GM04503 (cell line): ENCODE results near the gene ZNF132.
"Not testable (repeated sequence)": the region's sequence is repeated elsewhere in the genome, so short reads cannot be mapped to it uniquely, and the experiment has no call there.

Experiments used
- DNase-seq: peaks from one replicate; pipeline ENCODE4 v3.0.0-alpha.2; 2012; ENCODE audit warnings: low read depth

ZNF132 gene

GRCh38 chr19:58466760-58467589, 27.0 kb upstream of the ZNF132 start, which contains the start of gene ZNF324:
TSS of gene ZNF324 (plus strand) at chr19:58467080. CDS start at chr19:58469186, 2,106 bp downstream.
- peak; percentile 55 for DNase-seq

GRCh38 chr19:58466089-58466759, 26.3 kb upstream of the ZNF132 start:
- no peak for DNase-seq

- no peak for DNase-seq
Measured at GRCh38 chr19:58460039-58460438, 20.1 kb upstream of the ZNF132 start.

GRCh38 chr19:58456111-58456510, 16.2 kb upstream of the ZNF132 start:
- DNase-seq = no peak

GRCh38 chr19:58455306-58455705, 15.4 kb upstream of the ZNF132 start:
- no peak for DNase-seq

- DNase-seq = no peak
Measured at GRCh38 chr19:58453743-58454142, 13.8 kb upstream of the ZNF132 start.

- peak; percentile 68 for DNase-seq
Measured at GRCh38 chr19:58451358-58452101, 11.6 kb upstream of the ZNF132 start, which contains the start of gene ZNF324B. TSS of gene ZNF324B (plus strand) at chr19:58451622. CDS start at chr19:58453702, 2,080 bp downstream.

GRCh38 chr19:58450856-58451357, 11.0 kb upstream of the ZNF132 start:
- DNase-seq = no peak

- not testable (repeated sequence) for DNase-seq
Measured at GRCh38 chr19:58449980-58450379, 10.0 kb upstream of the ZNF132 start.

GRCh38 chr19:58448860-58449259, 8.9 kb upstream of the ZNF132 start:
- DNase-seq = not testable (repeated sequence)

GRCh38 chr19:58442986-58443385, 3.0 kb upstream of the ZNF132 start:
- not testable (repeated sequence) for DNase-seq

- DNase-seq = no peak
Measured at GRCh38 chr19:58440556-58440955, 603 bp upstream of the ZNF132 start.

GRCh38 chr19:58434217-58434616, 5.7 kb downstream of the ZNF132 start:
- no peak for DNase-seq

- no peak for DNase-seq
Measured at GRCh38 chr19:58429745-58430144, 10.2 kb downstream of the ZNF132 start.

- DNase-seq = no peak
Measured at GRCh38 chr19:58428617-58429016, 11.3 kb downstream of the ZNF132 start.

- no peak for DNase-seq
Measured at GRCh38 chr19:58417071-58417470, 22.9 kb downstream of the ZNF132 start.

GRCh38 chr19:58416604-58417003, 23.3 kb downstream of the ZNF132 start:
- DNase-seq = no peak

- DNase-seq = no peak
Measured at GRCh38 chr19:58409010-58409790, 30.8 kb downstream of the ZNF132 start.

GRCh38 chr19:58408152-58409009, 31.6 kb downstream of the ZNF132 start, which contains the start of gene ZNF584:
TSS of gene ZNF584 (plus strand) at chr19:58408649. CDS start at chr19:58409148, 499 bp downstream.
- DNase-seq = peak; percentile 59

GRCh38 chr19:58407658-58408151, 32.2 kb downstream of the ZNF132 start:
- no peak for DNase-seq
